Mesothelial cell of epicardium (in vitro differentiated cells): Measurements from ENCODE around the gene BDNF. TPM values are rescaled to one million over a fixed set of nuclear protein-coding genes. Genes with fewer than 3 reads are reported as not detected.

Source experiments
- DNase-seq, 2 experiments: peaks; one replicate each; pipeline ENCODE4 v3.0.0; 2021; ENCODE audit warnings: low spot score in 2 of 2; ENCODE audit not compliant: unreplicated experiment in 2 of 2
- H3K27ac Mint-ChIP-seq: 2 replicates; pipeline ENCODE4 v1.8.0; 2021; ENCODE audit warnings: mixed read lengths
- H3K27me3 Mint-ChIP-seq: 2 replicates; pipeline ENCODE4 v1.8.0; 2021; ENCODE audit warnings: low read depth, mixed read lengths
- H3K36me3 Mint-ChIP-seq: 2 replicates; pipeline ENCODE4 v1.8.0; 2021; ENCODE audit warnings: mixed read lengths
- H3K4me1 Mint-ChIP-seq: 2 replicates; pipeline ENCODE4 v1.8.0; 2021; ENCODE audit warnings: mixed read lengths
- H3K4me3 Mint-ChIP-seq: 2 replicates; pipeline ENCODE4 v1.8.0; 2021; ENCODE audit warnings: mild to moderate bottlenecking, moderate library complexity, mixed read lengths
- H3K9me3 Mint-ChIP-seq: 2 replicates; pipeline ENCODE4 v1.8.0; 2021; ENCODE audit warnings: mixed read lengths
- total RNA-seq: library from RNA; stranded (reverse); gene quantifications from 3 replicates; pipeline ENCODE4 v1.2.1, GENCODE V29; 2021
- TF ChIP-seq, protein P1 (sequence below): fragments of 200-600 bp; sonication (generic); IDR thresholded peaks from one replicate; pipeline ENCODE4 v1.5.0; 2021; ENCODE audit warnings: antibody characterized with exemption; ENCODE audit not compliant: unreplicated experiment

BDNF gene
- total RNA-seq, 1 donor from 2014 or later = 7.9 TPM

DNA sequence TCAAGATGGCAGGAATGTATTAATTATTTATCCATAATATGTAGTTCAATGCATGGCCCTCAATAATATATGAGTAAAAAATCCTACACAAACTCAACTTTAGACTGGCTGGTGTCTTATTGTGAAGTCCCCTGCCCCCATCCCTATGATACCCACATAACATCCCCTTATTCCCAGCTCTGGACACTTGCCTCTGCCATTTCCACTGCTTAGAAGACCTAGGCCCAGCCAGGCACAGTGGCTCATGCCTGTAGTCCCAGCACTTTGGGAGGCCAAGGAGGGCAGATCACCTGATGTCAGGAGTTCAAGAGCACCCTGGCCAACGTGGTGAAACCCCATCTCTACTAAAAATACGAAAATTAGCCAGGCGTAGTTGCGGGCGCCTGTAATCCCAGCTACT is 84.4 kb downstream of the BDNF start:
- no peak for DNase-seq
- no peaks in the 10 kb centered on the region for H3K36me3 Mint-ChIP-seq
- no peaks in the 10 kb centered on the region for H3K9me3 Mint-ChIP-seq
- H3K4me3 Mint-ChIP-seq = no peak overlapping the region
- no peaks in the 10 kb centered on the region for H3K27me3 Mint-ChIP-seq
- H3K4me1 Mint-ChIP-seq = no peaks in the 10 kb centered on the region
- H3K27ac Mint-ChIP-seq = no peak overlapping the region
- TF ChIP-seq, protein P1, sequence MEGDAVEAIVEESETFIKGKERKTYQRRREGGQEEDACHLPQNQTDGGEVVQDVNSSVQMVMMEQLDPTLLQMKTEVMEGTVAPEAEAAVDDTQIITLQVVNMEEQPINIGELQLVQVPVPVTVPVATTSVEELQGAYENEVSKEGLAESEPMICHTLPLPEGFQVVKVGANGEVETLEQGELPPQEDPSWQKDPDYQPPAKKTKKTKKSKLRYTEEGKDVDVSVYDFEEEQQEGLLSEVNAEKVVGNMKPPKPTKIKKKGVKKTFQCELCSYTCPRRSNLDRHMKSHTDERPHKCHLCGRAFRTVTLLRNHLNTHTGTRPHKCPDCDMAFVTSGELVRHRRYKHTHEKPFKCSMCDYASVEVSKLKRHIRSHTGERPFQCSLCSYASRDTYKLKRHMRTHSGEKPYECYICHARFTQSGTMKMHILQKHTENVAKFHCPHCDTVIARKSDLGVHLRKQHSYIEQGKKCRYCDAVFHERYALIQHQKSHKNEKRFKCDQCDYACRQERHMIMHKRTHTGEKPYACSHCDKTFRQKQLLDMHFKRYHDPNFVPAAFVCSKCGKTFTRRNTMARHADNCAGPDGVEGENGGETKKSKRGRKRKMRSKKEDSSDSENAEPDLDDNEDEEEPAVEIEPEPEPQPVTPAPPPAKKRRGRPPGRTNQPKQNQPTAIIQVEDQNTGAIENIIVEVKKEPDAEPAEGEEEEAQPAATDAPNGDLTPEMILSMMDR = no peak

- H3K27me3 Mint-ChIP-seq = no peaks in the 10 kb centered on the region
- no peaks in the 10 kb centered on the region for H3K36me3 Mint-ChIP-seq
- no peak overlapping the region for H3K27ac Mint-ChIP-seq
- H3K4me1 Mint-ChIP-seq = no peaks in the 10 kb centered on the region
- DNase-seq = no peak
- TF ChIP-seq, protein P1 = no peak
- no peak overlapping the region for H3K4me3 Mint-ChIP-seq
- H3K9me3 Mint-ChIP-seq = no peaks in the 10 kb centered on the region
Observed at GRCh38 chr11:27614092-27614491, 86.2 kb downstream of the BDNF start.

DNA sequence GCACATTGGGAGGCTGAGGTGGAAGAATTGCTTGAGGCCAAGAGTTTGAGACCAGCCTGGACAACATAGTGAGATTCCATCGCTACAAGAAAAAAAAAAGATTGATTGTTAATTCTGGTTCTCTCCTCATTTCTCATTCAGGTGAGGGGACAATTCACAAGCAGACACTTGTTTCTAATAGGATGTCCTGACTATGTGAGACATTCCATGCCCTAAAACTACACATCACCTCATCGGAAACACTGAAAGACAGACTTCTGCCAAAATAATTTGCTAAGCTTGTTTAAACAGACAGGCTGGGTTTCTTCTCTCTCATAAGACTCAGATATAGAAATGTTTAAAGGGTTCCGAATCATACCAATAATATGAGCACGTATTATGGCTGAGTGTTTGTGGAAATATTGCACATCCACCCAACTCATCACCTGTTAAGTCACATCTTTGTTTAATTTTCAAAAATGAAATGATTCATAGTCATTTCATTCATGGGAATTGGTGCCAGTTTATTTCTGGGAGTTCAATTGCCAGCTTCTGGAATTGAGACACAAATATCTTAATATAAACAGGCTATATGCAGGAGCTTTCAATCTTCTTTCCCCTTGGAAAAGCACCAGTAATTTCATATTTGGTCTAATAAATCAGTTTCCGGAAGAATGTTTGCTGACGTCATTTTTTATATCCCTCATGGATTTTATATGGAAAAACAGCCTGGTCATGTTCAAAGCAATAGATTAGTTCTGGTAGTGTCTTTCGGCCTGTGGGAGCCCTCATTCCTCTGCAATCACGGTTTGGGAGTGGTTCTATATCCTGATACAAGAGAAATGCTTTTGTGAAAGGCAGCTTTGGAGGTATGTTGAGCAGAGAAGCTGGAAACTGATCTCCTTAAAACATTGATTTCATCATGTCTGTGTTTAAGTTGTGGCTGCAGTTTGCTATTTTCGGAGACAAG is 87.0 kb downstream of the BDNF start:
- Mint-ChIP-seq H3K9me3 (no peaks in the 10 kb centered on the region), H3K4me3 (no peak overlapping the region), H3K27ac (no peak overlapping the region), H3K27me3 (no peaks in the 10 kb centered on the region), H3K36me3 (no peaks in the 10 kb centered on the region), H3K4me1 (no peaks in the 10 kb centered on the region)
- TF ChIP-seq, protein P1 = no peak
- no peak for DNase-seq

DNA sequence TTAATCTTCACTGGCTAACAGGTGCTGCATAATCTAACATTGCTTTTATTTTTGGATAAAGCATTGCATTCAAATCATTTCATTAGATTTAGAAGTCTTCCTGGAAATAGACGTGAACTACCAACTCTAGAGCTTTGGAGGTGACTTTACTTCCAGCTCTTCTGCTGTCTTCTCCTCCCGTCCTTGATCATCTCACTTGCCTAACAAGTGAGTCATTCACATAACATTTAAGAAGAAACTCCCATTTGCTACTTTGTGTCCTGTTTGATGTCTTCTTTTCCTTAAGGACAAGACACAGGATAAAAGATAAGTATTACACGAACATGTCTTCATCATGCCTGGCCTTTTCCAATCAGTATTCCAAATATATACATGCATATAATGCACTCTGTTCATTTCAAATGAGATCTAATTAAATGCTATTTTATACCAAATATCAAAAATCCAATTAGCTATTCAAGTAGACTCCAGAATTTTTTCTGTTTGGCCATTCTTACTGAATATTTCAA is 88.3 kb downstream of the BDNF start:
- Mint-ChIP-seq H3K4me3 (no peak overlapping the region), H3K36me3 (no peaks in the 10 kb centered on the region), H3K4me1 (no peaks in the 10 kb centered on the region), H3K27ac (no peak overlapping the region), H3K9me3 (no peaks in the 10 kb centered on the region), H3K27me3 (no peaks in the 10 kb centered on the region)
- DNase-seq = no peak
- TF ChIP-seq, protein P1 = no peak

DNA sequence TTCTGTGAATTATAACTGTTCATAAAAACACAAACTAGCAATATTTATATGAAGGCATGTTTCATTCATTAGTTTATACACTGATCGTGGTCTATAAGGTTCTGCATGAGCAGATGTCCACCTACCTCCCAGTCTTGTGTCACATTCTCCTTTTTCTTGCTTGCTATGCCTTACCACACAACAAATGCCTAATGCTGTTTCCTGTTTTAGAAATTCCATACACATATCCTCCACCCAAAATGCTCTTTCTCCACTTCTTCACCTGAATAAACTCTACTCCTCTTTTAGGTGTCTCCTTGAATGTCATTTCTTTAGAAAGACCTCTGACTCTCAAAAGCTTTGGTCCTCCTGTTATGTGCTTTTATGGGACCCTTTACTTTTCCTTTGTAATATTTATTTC is 88.9 kb downstream of the BDNF start:
- H3K36me3 Mint-ChIP-seq = no peaks in the 10 kb centered on the region
- no peaks in the 10 kb centered on the region for H3K9me3 Mint-ChIP-seq
- H3K4me3 Mint-ChIP-seq = no peak overlapping the region
- TF ChIP-seq, protein P1 = no peak
- no peaks in the 10 kb centered on the region for H3K27me3 Mint-ChIP-seq
- no peaks in the 10 kb centered on the region for H3K4me1 Mint-ChIP-seq
- H3K27ac Mint-ChIP-seq = no peak overlapping the region
- DNase-seq = no peak
